HG02763 (cell line): ENCODE measurements around the gene ZNF410.
A peak's percentile ranks its signal among the peaks of the same experiment; 100 is the strongest.

Source experiments
- ATAC-seq: cut with Tn5 transposase; IDR thresholded peaks from one replicate; pipeline ENCODE4 v1.9.1; 2021; ENCODE audit warnings: mild to moderate bottlenecking, moderate library complexity; ENCODE audit not compliant: unreplicated experiment

The ZNF410 gene

GRCh38 chr14:73949752-73950734, 63.4 kb downstream of the ZNF410 start, which contains the start of the genes COQ6 and FAM161B:
COQ6 (plus strand) TSS chr14:73950302; CDS start chr14:73950333, 31 bp downstream.
FAM161B (minus strand) TSS chr14:73950094; CDS start chr14:73950026, 68 bp downstream.
- peak; percentile 87 for ATAC-seq

GRCh38 chr14:73953731-73954130, 67.1 kb downstream of the ZNF410 start:
- no peak for ATAC-seq

GRCh38 chr14:73955674-73956073, 69.0 kb downstream of the ZNF410 start:
- no peak for ATAC-seq

DNA sequence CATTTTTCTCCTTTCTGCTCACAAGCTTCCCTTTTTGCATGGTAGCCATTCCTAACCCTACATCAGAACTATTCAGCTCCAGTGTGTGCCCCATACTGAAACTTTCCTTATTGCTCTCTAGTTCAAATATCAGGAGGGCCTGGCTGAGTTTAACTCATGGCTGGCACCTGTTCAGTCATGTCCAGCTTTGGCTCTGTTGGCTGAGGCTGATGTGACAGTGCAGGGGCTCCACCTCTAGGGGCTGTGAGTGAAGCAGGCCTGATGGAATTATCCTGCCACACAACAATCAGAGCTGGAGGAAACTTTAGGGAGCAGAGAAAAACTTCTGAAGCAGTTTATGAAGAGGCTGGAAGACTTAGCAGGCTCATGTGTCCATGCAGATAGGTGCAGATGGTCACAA, 71.9 kb downstream of the ZNF410 start:
- ATAC-seq: no peak

GRCh38 chr14:73961192-73961591, 74.5 kb downstream of the ZNF410 start:
- no peak for ATAC-seq

DNA sequence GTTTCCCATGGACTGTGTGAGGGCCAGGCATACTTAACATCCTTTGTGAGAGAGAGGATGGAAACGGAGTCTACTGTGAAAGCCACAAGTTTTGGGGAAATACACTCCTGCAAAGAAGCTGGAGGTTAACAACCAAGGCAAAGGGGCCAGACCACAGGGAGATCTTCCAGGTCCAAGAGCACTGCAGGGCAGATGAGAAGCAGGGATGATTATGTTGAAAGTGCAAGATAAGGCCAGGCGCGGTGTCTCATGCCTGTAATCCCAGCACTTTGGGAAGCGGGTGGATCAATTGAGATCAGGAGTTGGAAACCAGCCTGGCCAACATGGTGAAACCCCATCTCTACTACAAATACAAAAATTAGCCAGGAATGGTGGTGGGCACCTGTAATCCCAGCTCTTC, 78.6 kb downstream of the ZNF410 start:
- no peak for ATAC-seq

DNA sequence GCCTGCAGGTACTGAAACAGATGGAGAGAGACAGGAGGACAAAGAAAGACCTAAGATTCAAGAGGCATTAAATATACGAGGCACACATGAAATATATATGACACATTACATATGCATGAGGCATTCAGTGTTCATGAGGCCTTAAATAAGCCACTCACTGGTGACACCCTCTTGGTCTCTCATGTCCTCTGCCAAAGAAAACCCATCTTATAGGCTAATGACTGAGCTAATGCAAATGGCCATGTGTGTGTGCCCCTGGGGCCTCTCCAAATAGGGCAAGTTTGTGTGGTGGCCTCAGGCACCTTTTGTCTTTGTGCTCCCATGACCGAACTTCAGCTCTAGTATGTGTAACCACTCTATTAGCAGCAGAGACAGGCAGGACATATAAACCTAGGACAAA, 82.2 kb downstream of the ZNF410 start:
- no peak for ATAC-seq

DNA sequence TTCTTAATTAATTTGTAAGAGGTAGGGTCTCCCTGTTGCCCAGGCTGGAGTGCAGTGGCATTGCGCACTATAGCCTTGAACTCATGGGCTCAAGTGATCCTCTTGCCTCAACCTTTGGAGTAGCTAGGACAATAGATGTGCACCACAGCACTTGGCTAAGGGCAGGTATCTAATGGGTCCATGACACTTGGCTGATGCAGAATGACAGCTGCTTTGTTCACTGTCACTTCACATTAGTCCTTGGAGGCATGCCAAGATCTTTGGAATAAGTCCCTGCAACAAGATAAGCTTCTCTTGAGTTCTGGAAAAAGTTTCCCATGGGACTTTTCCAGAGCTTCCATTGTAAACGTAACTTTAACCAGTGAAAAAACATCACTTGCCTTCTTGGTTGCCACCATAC, 86.8 kb downstream of the ZNF410 start:
- ATAC-seq: no peak

DNA sequence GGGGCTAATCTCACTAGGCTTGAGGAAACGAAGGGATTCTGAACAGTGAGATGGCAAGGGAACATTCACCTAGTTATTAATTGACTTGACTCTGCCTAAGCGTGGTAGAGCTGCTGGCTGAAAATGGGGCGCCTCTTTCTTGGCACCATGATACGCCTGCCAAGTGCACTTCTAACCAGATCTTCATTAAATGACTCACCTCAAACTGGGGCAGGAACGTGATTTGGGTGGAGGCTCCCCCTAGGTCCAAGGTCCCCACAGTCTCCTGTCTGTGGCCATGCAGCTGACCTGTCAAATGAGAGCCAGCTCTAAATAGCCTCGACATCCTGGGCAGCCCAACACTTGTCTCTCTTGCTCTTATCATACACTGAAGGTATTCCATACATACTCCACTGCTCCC, 89.5 kb downstream of the ZNF410 start:
- ATAC-seq: no peak

DNA sequence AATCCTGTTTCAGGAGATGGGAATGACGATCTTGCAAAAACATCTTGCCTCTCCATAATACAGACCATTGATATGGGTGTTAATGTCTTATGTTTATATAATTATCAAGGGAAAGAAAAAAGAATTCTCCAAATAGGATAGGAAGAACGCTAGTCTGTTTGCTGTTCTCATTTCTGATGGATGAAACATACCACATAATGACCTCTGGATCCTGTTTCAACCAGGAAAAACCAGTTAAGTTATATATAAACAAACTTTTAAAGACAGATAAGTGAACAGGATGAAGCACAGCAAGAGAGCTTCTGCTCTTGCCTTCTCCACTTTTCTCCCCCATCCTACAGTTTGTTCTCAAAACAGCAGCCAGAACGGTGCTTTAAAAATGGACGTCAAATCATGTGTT, 91.2 kb downstream of the ZNF410 start:
- ATAC-seq: no peak
